Forelimb muscle (tissue), 1 donor: ENCODE data around the gene CAMK1D. TPM values are rescaled to one million over a fixed set of nuclear protein-coding genes. Genes with fewer than 3 reads are reported as not detected.
"Not testable (repeated sequence)": the region's sequence is repeated elsewhere in the genome, so short reads cannot be mapped to it uniquely, and the experiment has no call there.

Experiments used
- DNase-seq: peaks from one replicate; pipeline ENCODE4 v3.0.0-alpha.2; 2013; ENCODE audit warnings: low read depth
- polyA plus RNA-seq: library from polyadenylated mRNA; unstranded; fragments of 120-200 nt; gene quantifications from one replicate; pipeline ENCODE4 v1.2.1, GENCODE V29; 2013; ENCODE audit not compliant: insufficient read length

CAMK1D gene
- polyA plus RNA-seq, 1 donor: 3.6 TPM

- no peak for DNase-seq
Measured at GRCh38 chr10:12428447-12429135, 79.2 kb downstream of the CAMK1D start.

GRCh38 chr10:12430406-12430982, 81.1 kb downstream of the CAMK1D start:
- no peak for DNase-seq

- DNase-seq: no peak
Measured at GRCh38 chr10:12431151-12432101, 82.1 kb downstream of the CAMK1D start.

- no peak for DNase-seq
Measured at GRCh38 chr10:12432402-12433189, 83.2 kb downstream of the CAMK1D start.

GRCh38 chr10:12434277-12434676, 84.9 kb downstream of the CAMK1D start:
- no peak for DNase-seq

GRCh38 chr10:12434677-12435076, 85.3 kb downstream of the CAMK1D start:
- not testable (repeated sequence) for DNase-seq

- no peak for DNase-seq
Measured at GRCh38 chr10:12435348-12435747, 86.0 kb downstream of the CAMK1D start.

GRCh38 chr10:12438919-12439692, 89.8 kb downstream of the CAMK1D start:
- no peak for DNase-seq

GRCh38 chr10:12439767-12440166, 90.4 kb downstream of the CAMK1D start:
- DNase-seq: not testable (repeated sequence)

- no peak for DNase-seq
Measured at GRCh38 chr10:12443026-12443425, 93.7 kb downstream of the CAMK1D start.

GRCh38 chr10:12444981-12445700, 95.8 kb downstream of the CAMK1D start:
- no peak for DNase-seq

- DNase-seq: no peak
Measured at GRCh38 chr10:12445701-12446334, 96.5 kb downstream of the CAMK1D start.

- DNase-seq: no peak
Measured at GRCh38 chr10:12448340-12448728, 99.0 kb downstream of the CAMK1D start.

GRCh38 chr10:12448729-12449391, 99.5 kb downstream of the CAMK1D start:
- no peak for DNase-seq

- DNase-seq: no peak
Measured at GRCh38 chr10:12455318-12455717, 106.0 kb downstream of the CAMK1D start.

- no peak for DNase-seq
Measured at GRCh38 chr10:12455766-12456165, 106.4 kb downstream of the CAMK1D start.

- DNase-seq: no peak
Measured at GRCh38 chr10:12459340-12459739, 110.0 kb downstream of the CAMK1D start.

GRCh38 chr10:12459762-12460161, 110.4 kb downstream of the CAMK1D start:
- no peak for DNase-seq

- no peak for DNase-seq
Measured at GRCh38 chr10:12463459-12463838, 114.1 kb downstream of the CAMK1D start.
